HG03039 (cell line): Measurements from ENCODE around the gene CSNK1E.

Source experiments
- ATAC-seq: cut with Tn5 transposase; IDR thresholded peaks from one replicate; pipeline ENCODE4 v1.9.1; 2021; ENCODE audit warnings: mild to moderate bottlenecking, moderate library complexity; ENCODE audit not compliant: unreplicated experiment

CSNK1E gene

GRCh38 chr22:38308791-38309498 is 8.3 kb downstream of the CSNK1E start:
- ATAC-seq: no peak

- ATAC-seq: peak; percentile 43
Measured at GRCh38 chr22:38305471-38306448, 11.5 kb downstream of the CSNK1E start.

- ATAC-seq: no peak
Measured at GRCh38 chr22:38304526-38304925, 12.7 kb downstream of the CSNK1E start.

GRCh38 chr22:38303974-38304373 is 13.3 kb downstream of the CSNK1E start:
- no peak for ATAC-seq

GRCh38 chr22:38302906-38303305 is 14.3 kb downstream of the CSNK1E start:
- no peak for ATAC-seq

- ATAC-seq: no peak
Measured at GRCh38 chr22:38300946-38301345, 16.3 kb downstream of the CSNK1E start.

- ATAC-seq: no peak
Measured at GRCh38 chr22:38300197-38300945, 16.9 kb downstream of the CSNK1E start.

- no peak for ATAC-seq
Measured at GRCh38 chr22:38299770-38300102, 17.5 kb downstream of the CSNK1E start.

- ATAC-seq: no peak
Measured at GRCh38 chr22:38298312-38299005, 18.8 kb downstream of the CSNK1E start.

GRCh38 chr22:38296372-38296771 is 20.9 kb downstream of the CSNK1E start:
- no peak for ATAC-seq

- ATAC-seq: no peak
Measured at GRCh38 chr22:38295863-38296262, 21.4 kb downstream of the CSNK1E start.

- no peak for ATAC-seq
Measured at GRCh38 chr22:38295339-38295738, 21.9 kb downstream of the CSNK1E start.

GRCh38 chr22:38294193-38294592 is 23.0 kb downstream of the CSNK1E start:
- no peak for ATAC-seq

- ATAC-seq: no peak
Measured at GRCh38 chr22:38292694-38293093, 24.5 kb downstream of the CSNK1E start.

GRCh38 chr22:38291201-38291777 is 25.9 kb downstream of the CSNK1E start:
- no peak for ATAC-seq

- no peak for ATAC-seq
Measured at GRCh38 chr22:38290347-38290746, 26.9 kb downstream of the CSNK1E start.

- ATAC-seq: no peak
Measured at GRCh38 chr22:38289583-38290082, 27.6 kb downstream of the CSNK1E start.

- no peak for ATAC-seq
Measured at GRCh38 chr22:38286915-38287669, 30.1 kb downstream of the CSNK1E start.

- ATAC-seq: no peak
Measured at GRCh38 chr22:38285018-38285417, 32.2 kb downstream of the CSNK1E start.

- no peak for ATAC-seq
Measured at GRCh38 chr22:38284042-38284402, 33.2 kb downstream of the CSNK1E start.
